Stimulated activated CD4-positive, alpha-beta T cell treated with anti-CD3 and anti-CD28 coated beads, Interleukin-2, amount 100 ng/mL, for 24 hours (primary cell): Measurements from ENCODE around the gene CHPT1.
"Not testable (repeated sequence)": the region's sequence is repeated elsewhere in the genome, so short reads cannot be mapped to it uniquely, and the experiment has no call there.

ENCODE experiments used
- DNase-seq, 2 donors: peaks; one replicate each; pipeline ENCODE4 v3.0.0-alpha.2; 2020

The CHPT1 gene

GRCh38 chr12:101697197-101697929 is at the start of gene CHPT1:
CHPT1 (plus strand) TSS chr12:101697640; CDS start chr12:101697862, 222 bp downstream.
- DNase-seq: peak; percentile 64 to 74

DNA sequence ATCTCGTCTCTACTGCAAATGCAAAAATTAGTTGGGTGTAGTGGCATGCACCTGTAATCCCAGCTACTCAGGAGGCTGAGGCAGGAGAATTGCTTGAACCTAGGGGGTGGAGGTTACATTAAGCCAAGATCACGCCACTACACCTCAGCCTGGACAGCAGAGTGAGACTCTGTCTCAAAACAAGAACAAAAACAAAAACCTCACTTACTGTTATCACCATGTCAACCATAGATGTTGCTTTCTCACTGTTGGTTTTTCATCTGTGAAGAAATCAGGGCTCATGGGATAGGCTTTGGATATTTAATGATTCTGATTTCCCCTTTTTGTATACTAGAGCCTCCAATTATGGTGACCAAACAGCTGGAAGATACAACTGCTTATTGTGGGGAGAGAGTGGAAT is 49.7 kb upstream of the CHPT1 start:
- no peak for DNase-seq

DNA sequence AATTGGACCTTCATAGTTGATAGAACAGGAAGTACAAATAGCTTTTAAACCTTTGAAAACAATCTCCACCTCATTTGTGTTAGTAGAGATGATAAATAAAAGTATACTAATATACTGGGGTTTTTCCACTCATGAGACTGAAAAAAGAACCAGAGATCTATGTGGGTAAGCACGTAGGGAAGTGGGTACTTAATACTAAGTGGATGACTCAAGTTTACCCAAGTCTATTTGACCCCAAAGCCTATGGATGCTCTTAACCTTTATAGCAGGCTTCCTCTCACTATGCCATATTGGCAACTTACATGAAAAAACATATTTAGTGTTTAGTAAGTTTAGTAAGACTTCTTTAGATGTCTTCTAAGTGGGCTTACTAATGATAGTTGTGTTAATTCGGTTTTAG is 49.2 kb upstream of the CHPT1 start:
- no peak for DNase-seq

DNA sequence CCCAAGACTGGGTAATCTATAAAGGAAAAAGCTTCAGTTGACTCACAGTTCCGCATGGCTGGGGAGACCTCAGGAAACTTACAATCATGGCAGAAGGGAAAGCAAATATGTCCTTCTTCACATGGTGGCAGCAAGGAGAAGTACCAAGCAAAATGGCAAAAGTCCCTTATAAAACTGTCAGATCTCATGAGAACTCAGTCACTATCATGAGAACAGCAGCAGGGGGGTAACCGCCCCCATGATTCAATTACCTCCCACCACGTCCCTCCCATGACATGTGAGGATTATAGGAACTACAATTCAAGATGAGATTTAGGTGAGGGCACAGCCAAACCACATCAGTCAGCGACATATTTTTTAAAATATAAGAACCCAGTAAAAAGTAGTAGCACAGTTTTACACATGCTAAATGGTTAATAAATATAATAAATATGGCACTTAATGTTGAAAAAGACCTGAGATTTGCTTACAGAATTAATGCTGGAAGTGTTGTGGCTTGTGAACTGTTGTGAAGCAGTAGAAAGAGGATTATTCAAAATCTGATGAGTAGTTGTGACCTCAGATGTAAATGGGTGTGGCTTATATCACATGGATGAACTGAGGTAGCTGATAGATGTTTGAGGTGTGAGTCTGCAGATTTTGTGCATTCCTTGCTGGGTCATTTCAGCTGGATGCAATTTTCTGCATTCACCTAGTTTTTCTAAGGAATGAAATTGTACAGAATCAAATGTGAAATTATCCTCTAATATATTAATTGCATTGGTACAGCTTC is 46.9 kb upstream of the CHPT1 start:
- DNase-seq: no peak

- no peak for DNase-seq
Observed at GRCh38 chr12:101653030-101653429, 44.4 kb upstream of the CHPT1 start.

DNA sequence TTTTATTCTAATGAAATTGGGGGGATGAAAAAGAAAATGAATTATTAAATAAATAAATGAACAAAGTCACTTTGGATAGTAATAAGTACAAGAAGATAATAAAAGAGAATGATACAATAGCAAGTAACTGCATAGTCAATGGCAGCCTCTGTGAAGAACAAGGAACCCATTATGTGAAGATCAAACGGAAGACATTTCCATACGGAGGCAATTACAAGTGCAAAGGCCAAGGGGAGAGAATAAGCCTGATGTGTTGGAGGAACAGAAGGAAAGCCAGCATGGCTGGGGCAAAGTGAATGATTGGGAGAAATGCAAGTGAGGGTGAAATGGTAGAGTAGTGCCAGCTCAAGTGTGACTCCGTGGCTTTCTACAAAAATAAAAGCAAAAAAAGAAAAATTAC is 43.9 kb upstream of the CHPT1 start:
- DNase-seq: no peak

- no peak for DNase-seq
Observed at GRCh38 chr12:101654442-101654841, 43.0 kb upstream of the CHPT1 start.

DNA sequence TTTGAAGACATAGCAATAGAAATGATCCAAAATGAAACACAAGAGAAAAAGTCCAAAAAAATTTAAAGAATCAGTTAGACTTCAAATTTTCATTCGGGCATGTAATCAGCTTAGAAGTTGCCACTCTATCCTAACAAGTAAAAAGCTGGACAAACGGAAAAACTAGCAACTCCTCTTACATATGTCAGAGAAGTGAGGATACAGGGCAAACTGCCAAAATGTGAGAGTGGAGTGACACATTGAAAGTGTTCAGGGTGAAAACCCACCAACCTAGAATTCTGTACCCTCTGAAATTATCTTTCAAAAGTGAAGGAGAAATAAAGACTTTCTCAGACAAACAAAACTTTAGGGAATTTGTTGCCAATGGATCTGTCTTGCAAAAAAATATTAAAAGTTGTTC is 42.0 kb upstream of the CHPT1 start:
- no peak for DNase-seq

DNA sequence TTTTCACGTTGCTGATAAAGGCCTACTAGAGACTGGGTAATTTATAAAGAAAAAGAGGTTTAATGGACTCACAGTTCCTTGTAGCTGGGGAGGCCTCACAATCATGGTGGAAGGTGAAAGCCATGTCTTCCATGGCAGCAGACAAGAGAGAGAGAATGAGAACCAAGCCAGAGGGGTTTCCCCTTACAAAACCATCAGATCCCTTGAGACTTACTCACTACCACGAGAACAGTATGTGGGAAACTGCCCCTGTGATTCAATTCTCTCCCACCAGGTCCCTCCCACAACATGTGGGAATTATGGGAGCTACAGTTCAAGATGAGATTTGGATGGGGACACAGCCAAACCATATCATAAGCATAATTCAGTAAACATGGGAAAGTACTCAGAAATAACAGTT is 36.8 kb upstream of the CHPT1 start:
- not testable (repeated sequence) for DNase-seq

DNA sequence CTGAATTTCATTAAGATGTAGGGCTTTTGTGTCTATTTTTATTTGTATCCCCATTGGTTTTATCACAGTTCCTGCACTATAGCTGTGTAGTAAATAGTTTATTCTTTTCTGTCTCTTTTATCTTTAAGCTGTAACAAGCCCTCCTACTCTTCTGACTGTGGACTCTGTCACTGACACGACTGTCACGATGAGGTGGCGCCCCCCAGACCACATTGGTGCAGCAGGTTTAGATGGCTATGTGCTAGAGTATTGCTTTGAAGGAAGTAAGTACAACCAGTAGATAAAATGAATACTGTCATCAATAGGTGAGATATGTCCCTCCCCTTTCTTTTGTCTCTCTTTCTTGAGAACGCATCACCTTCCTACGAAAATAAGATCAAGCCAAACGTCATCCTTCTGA is 34.1 kb upstream of the CHPT1 start:
- no peak for DNase-seq

- no peak for DNase-seq
Observed at GRCh38 chr12:101664992-101665391, 32.4 kb upstream of the CHPT1 start.

- DNase-seq: no peak
Observed at GRCh38 chr12:101666052-101666728, 31.2 kb upstream of the CHPT1 start.

DNA sequence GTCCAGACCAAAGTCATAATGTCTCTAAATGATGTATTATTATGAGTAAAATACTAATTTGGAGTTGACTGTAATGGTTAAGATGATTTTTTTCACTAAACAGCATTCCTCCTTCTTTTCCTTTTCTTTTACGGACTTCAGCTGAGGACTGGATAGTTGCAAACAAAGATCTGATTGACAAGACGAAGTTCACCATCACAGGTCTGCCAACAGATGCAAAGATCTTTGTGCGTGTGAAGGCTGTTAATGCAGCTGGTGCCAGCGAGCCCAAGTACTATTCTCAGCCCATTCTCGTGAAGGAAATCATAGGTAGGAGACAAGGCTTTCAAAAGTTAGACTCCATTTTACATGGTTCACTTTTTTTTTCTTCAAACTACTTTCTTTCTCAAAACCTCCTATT is 29.8 kb upstream of the CHPT1 start:
- DNase-seq: no peak

DNA sequence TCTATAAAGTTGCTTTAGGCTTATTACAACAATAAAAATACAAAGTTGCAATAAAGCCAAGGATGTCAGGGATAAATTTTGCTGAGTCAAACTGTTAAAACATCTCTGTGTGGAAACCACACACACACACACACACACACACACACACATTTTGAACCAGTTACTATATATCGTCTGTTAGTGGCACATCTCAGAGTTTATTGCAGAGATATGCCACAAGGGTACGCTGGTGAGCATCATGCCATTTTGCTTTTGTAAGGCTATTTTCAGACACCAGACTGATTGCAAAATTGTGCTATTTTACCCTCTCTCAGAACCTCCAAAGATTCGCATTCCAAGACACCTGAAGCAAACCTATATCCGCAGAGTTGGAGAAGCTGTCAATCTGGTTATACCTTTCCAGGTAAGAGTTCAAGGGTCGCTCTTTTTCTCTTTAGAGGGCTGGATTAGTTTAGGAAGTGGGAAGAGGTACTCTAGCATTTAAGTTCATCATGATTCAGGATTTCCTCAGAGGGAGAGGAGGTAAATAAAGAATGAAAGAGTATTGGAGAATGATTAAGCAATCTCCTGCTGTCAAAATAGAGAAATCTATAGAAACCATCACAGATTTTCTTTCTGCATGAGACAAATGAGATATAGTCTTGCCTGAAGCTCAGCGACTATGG is 27.3 kb upstream of the CHPT1 start:
- DNase-seq: peak in 1 of 2 donors; percentile 23

- no peak for DNase-seq
Observed at GRCh38 chr12:101671157-101671791, 26.2 kb upstream of the CHPT1 start.

DNA sequence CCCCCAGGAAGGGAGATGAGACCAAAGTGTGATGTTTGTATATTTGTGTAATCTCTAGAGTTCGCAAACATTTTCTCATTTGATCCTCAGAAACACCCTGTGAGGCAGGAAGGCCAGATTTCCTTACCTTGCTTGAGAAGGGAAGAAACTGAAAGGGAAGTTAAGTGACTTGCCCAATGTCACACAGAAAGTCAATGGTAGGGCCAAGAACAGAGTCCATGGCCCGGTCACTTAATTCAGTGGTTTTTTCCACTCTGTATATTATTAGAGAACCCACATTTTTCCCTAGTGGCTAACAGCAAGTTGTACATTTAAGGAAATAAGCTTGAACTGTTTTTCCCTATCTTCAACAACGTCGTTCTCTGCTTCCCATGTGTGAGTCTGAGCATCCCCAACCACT is 25.6 kb upstream of the CHPT1 start:
- no peak for DNase-seq

- DNase-seq: no peak
Observed at GRCh38 chr12:101675555-101675954, 21.9 kb upstream of the CHPT1 start.

- DNase-seq: not testable (repeated sequence)
Observed at GRCh38 chr12:101676497-101676896, 20.9 kb upstream of the CHPT1 start.

GRCh38 chr12:101678081-101678480 is 19.4 kb upstream of the CHPT1 start:
- DNase-seq: no peak

GRCh38 chr12:101680240-101680639 is 17.2 kb upstream of the CHPT1 start:
- DNase-seq: no peak

DNA sequence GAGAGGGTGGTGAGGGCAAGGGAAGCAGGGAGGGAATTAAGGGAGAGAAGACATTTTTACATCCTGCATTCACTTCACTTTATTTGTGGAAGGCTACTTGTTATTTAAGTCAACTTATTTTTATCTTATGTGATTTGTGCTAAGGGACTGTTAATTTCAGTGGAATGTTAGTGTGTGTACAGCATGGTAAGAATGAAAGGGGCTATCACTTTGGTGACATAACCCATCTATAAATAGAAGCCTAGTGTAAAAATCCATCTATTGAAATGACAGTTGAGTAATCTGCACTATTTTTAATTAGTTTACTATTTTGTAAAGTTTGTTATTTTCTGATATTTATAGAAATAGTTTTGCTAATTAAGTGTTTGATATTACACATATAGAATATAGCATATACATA is 16.8 kb upstream of the CHPT1 start:
- DNase-seq: no peak

- DNase-seq: not testable (repeated sequence)
Observed at GRCh38 chr12:101681627-101682026, 15.8 kb upstream of the CHPT1 start.

GRCh38 chr12:101685092-101685491 is 12.3 kb upstream of the CHPT1 start:
- DNase-seq: no peak
